SJCRH30 (cell line): ENCODE results near the gene MON1A. TPM values are rescaled to one million over a fixed set of nuclear protein-coding genes. Genes with fewer than 3 reads are reported as not detected.

Source experiments
- DNase-seq, 2 experiments: peaks; one replicate each; pipeline ENCODE4 v3.0.0-alpha.2; 2015 to 2020
- H3K27ac ChIP-seq: fragments of 250-450 bp; sonication (Bioruptor Pico); 2 replicates; pipeline ENCODE4 v1.5.1; 2020; ENCODE audit warnings: mild to moderate bottlenecking, moderate library complexity
- H3K27me3 ChIP-seq: fragments of 250-450 bp; sonication (Bioruptor Pico); 2 replicates; pipeline ENCODE4 v1.5.1; 2020; ENCODE audit warnings: mild to moderate bottlenecking, moderate library complexity
- H3K36me3 ChIP-seq: fragments of 250-450 bp; sonication (Bioruptor Pico); 2 replicates; pipeline ENCODE4 v1.5.1; 2020; ENCODE audit warnings: mild to moderate bottlenecking, moderate library complexity
- H3K4me1 ChIP-seq: fragments of 250-450 bp; sonication (Bioruptor Pico); 2 replicates; pipeline ENCODE4 v1.5.1; 2020; ENCODE audit warnings: mild to moderate bottlenecking, moderate library complexity
- H3K4me3 ChIP-seq: fragments of 250-450 bp; sonication (Bioruptor Pico); 2 replicates; pipeline ENCODE4 v1.5.1; 2020; ENCODE audit warnings: mild to moderate bottlenecking, moderate library complexity
- H3K9me3 ChIP-seq: fragments of 250-450 bp; sonication (Bioruptor Pico); replicated peaks from 2 replicates; pipeline ENCODE4 v1.5.1; 2020; ENCODE audit warnings: mild to moderate bottlenecking, moderate library complexity
- total RNA-seq: library from RNA; depleted of rRNA; stranded (reverse); fragments of >200 nt; shearing (Covaris generic); gene quantifications from 2 replicates; pipeline ENCODE4 v1.2.3, GENCODE V29; 2014

The MON1A gene
- total RNA-seq, 1 experiment from 2014 or later = 6.1 TPM

GRCh38 chr3:49883998-49884397, 45.6 kb downstream of the MON1A start:
- H3K36me3 ChIP-seq = no peaks in the 10 kb centered on the region
- no peaks in the 10 kb centered on the region for H3K9me3 ChIP-seq
- no peak overlapping the region for H3K4me3 ChIP-seq
- no peak overlapping the region for H3K27ac ChIP-seq
- DNase-seq = no peak
- no peaks in the 10 kb centered on the region for H3K27me3 ChIP-seq
- H3K4me1 ChIP-seq = peaks cover 4% of the 10 kb centered on the region; the same call in 1 of the 2 replicates

DNA sequence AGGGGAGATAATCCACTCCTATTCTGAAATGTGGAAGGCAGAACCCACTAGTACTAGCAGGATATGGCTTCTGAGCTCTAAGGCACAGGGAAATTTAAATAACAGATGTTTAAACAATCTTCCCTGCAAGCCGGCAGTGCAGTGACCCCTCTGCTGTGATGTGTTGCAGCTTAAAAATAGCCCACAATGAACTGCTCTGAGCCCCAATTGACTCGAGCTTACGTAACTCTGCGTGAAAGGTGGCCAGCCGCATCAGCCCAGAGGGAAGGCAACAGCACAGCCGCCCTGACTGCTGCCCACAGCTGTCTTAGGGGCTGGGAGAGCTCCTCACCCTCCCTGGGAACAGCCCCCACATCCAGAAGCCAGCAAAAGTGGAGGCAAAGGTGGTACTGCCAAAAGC, 47.4 kb downstream of the MON1A start:
- DNase-seq = peak; percentile 50 to 57
- H3K4me1 ChIP-seq = peaks cover 3% of the 10 kb centered on the region; the same call in 1 of the 2 replicates
- no peaks in the 10 kb centered on the region for H3K36me3 ChIP-seq
- no peaks in the 10 kb centered on the region for H3K9me3 ChIP-seq
- H3K27me3 ChIP-seq = no peaks in the 10 kb centered on the region
- no peak overlapping the region for H3K27ac ChIP-seq
- no peak overlapping the region for H3K4me3 ChIP-seq

DNA sequence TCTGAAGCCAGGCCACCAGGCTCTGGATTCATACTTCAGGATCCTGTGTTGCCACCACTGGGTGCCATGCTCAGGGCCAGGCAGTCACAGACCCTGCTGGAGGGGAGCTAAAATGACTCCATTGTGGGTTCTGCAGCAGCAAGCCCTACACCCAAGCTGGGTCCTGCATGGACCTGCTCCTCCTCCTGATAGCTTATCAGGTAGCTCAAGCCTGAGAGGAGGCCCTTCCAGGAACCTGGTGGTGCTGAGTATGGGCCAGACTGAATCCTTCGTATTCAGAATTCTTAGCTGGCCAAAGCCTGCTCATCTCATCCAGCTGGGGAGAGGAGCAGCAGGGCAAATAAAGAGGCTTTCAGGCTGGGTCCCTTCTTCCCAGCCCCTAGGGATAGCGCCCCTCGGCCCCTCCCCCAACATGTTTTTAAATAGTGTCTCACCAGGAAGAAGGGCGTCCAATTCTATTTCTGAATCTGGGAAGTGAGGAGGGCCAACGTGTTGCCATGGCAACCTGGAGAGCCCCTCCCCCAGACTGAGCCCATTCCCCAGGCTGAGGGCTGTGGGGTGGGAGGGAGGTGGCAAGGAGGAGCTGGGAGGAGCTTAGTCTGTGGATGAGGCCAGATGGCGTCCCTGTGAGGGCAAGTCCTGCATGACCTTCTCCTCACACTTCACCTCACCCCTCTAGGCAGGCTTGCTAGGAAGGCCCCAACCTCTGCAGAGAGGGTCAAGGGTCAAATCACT, 48.9 kb downstream of the MON1A start:
- Histone ChIP-seq H3K27me3 (no peaks in the 10 kb centered on the region), H3K9me3 (no peaks in the 10 kb centered on the region), H3K27ac (no peak overlapping the region), H3K4me1 (peaks cover 3% of the 10 kb centered on the region; the same call in 1 of the 2 replicates), H3K4me3 (no peak overlapping the region), H3K36me3 (no peaks in the 10 kb centered on the region)
- DNase-seq = no peak

- Histone ChIP-seq H3K27ac (no peak overlapping the region), H3K27me3 (no peaks in the 10 kb centered on the region), H3K4me3 (no peak overlapping the region), H3K4me1 (peaks cover 3% of the 10 kb centered on the region; the same call in 1 of the 2 replicates), H3K9me3 (no peaks in the 10 kb centered on the region), H3K36me3 (no peaks in the 10 kb centered on the region)
- DNase-seq = no peak
Observed at GRCh38 chr3:49879721-49880120, 49.9 kb downstream of the MON1A start.

- Histone ChIP-seq H3K9me3 (no peaks in the 10 kb centered on the region), H3K4me3 (no peak overlapping the region), H3K36me3 (no peaks in the 10 kb centered on the region), H3K27me3 (no peaks in the 10 kb centered on the region), H3K27ac (no peak overlapping the region), H3K4me1 (peaks cover 3% of the 10 kb centered on the region; the same call in 1 of the 2 replicates)
- DNase-seq = no peak
Observed at GRCh38 chr3:49878686-49879085, 50.9 kb downstream of the MON1A start.

DNA sequence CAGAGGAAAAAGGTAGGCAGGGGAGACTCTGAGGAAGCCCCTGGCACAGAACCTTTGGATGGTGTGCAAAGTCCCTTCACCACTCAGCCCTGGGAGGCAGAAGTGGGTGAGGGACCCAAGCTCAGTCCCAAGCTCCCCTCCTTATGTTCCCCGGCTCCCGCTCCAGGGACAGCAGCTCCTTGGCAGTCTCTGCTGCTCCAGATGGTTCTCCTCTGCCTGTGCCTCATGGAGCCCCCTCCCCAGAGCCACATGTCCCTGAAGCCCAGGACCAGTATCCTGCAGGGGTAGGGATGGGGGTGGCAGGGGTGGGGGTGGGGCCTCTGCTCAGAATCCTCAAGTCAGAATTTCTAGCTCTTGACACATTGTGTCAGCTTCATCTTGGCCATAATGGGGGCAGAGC, 51.9 kb downstream of the MON1A start:
- Histone ChIP-seq H3K27ac (no peak overlapping the region), H3K4me3 (no peak overlapping the region)

DNA sequence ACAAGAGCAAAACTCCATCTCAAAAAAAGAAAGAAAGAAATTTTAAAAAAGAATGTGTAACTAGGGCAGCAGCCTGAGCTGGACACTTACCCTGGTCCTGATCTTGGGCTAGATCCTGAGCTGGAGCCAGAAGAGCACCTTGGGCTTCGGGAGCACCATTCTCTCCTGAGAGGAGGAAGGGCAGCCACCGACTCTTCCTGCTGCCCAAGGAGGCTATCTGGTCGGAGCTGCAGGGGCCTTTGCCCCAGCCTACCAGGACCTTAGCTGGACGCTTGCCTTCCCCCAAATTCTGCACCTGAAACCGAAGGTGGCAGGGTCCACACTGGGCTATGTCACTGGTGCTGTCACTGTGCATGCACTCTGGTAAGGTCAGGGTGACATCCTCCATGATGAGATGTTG, 53.0 kb downstream of the MON1A start:
- no peaks in the 10 kb centered on the region for H3K4me1 ChIP-seq
- no peaks in the 10 kb centered on the region for H3K36me3 ChIP-seq
- no peak for DNase-seq
- no peak overlapping the region for H3K27ac ChIP-seq
- H3K4me3 ChIP-seq = no peak overlapping the region
- H3K27me3 ChIP-seq = no peaks in the 10 kb centered on the region
- H3K9me3 ChIP-seq = no peaks in the 10 kb centered on the region

More for the DNA sequence above, 51.9 kb downstream of the MON1A start:
- DNase-seq = no peak
- Histone ChIP-seq H3K36me3 (no peaks in the 10 kb centered on the region), H3K9me3 (no peaks in the 10 kb centered on the region), H3K4me1 (peaks cover 3% of the 10 kb centered on the region; the same call in 1 of the 2 replicates), H3K27me3 (no peaks in the 10 kb centered on the region)

DNA sequence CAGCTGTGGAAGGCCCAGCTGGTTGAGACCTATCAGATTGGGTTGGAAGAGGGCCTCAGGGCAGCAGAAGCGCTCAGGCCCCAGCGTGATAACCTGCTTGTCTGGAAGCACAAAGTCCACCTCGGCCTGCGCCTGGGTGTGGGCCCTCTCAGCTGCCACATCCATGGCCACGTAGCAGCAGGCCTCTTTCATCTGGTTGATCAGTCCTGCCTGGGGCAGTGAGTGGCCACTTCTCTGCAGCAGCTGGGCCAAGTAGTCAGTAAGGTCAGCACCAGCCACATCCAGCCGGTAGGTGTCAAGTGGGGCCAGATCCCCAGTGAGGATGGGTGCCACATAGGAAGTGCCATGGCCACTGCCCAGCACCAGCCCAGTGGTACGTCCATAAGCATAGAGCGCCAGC, 56.0 kb downstream of the MON1A start:
- H3K27me3 ChIP-seq = no peaks in the 10 kb centered on the region
- DNase-seq = no peak

GRCh38 chr3:49872801-49873281, 56.8 kb downstream of the MON1A start:
- Histone ChIP-seq H3K27me3 (no peaks in the 10 kb centered on the region), H3K27ac (no peak overlapping the region), H3K36me3 (no peaks in the 10 kb centered on the region), H3K9me3 (no peaks in the 10 kb centered on the region), H3K4me3 (no peak overlapping the region), H3K4me1 (no peaks in the 10 kb centered on the region)
- no peak for DNase-seq

More for the DNA sequence above, 56.0 kb downstream of the MON1A start:
- H3K36me3 ChIP-seq = no peaks in the 10 kb centered on the region
- no peak overlapping the region for H3K27ac ChIP-seq
- H3K9me3 ChIP-seq = no peaks in the 10 kb centered on the region
- H3K4me1 ChIP-seq = no peaks in the 10 kb centered on the region
- H3K4me3 ChIP-seq = no peak overlapping the region

DNA sequence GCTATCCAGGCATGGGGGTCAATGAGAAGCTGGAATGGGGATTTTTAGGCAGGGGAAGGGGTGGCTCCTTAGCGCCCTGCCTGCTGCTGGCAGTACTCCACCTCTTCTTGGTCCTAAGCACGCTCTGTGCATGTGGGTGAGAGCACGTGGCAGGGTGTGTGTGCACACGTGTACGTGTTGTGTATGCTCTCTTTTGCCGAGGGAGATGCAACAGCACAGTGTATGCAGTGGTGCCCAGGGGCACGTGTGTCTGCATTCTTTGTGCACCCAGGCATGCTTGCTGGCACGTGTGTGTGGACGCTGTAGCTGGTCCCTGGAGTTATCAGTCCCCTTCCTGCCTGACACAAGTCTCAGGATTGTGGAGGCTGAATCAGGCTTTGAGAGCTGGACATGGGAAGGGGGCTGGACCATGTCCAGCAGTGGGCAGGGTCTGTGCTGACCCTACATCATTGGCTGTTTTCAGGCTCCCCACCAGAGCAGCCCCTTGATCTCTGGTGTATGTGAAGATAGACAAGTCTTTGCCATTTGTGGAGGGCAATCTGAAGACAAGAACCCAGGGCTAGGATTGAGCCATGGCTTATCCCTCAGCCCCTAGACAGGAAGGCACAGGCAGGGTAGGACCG, 58.0 kb downstream of the MON1A start:
- H3K9me3 ChIP-seq = no peaks in the 10 kb centered on the region
- no peak for DNase-seq
- H3K27me3 ChIP-seq = no peaks in the 10 kb centered on the region
- H3K27ac ChIP-seq = no peak overlapping the region
- H3K4me1 ChIP-seq = no peaks in the 10 kb centered on the region
- no peak overlapping the region for H3K4me3 ChIP-seq
- H3K36me3 ChIP-seq = no peaks in the 10 kb centered on the region

GRCh38 chr3:49869525-49870126, 60.0 kb downstream of the MON1A start, which contains the start of gene CAMKV:
TSS of gene CAMKV (minus strand) at chr3:49869906. CDS start at chr3:49862388, 7,518 bp downstream.
- H3K27ac ChIP-seq = no peak within 1 kb of the TSS

GRCh38 chr3:49868862-49869466, 60.6 kb downstream of the MON1A start:
- no peaks in the 10 kb centered on the region for H3K4me1 ChIP-seq
- H3K9me3 ChIP-seq = no peaks in the 10 kb centered on the region
- H3K4me3 ChIP-seq = no peak overlapping the region
- no peaks in the 10 kb centered on the region for H3K36me3 ChIP-seq
- DNase-seq = no peak
- no peak overlapping the region for H3K27ac ChIP-seq
- H3K27me3 ChIP-seq = peaks cover 3% of the 10 kb centered on the region; the same call in 1 of the 2 replicates

More at GRCh38 chr3:49869525-49870126, 60.0 kb downstream of the MON1A start, which contains the start of gene CAMKV:
- H3K9me3 ChIP-seq = no peaks in the 10 kb centered on the region
- H3K4me3 ChIP-seq = no peak within 1 kb of the TSS
- DNase-seq = no peak
- H3K27me3 ChIP-seq = peaks cover 3% of the 10 kb centered on the region; the same call in 1 of the 2 replicates
- H3K36me3 ChIP-seq = no peaks in the 10 kb centered on the region
- H3K4me1 ChIP-seq = no peaks in the 10 kb centered on the region

- no peaks in the 10 kb centered on the region for H3K4me1 ChIP-seq
- H3K27ac ChIP-seq = no peak overlapping the region
- peak; percentile 54 to 67 for DNase-seq
- no peak overlapping the region for H3K4me3 ChIP-seq
- H3K36me3 ChIP-seq = no peaks in the 10 kb centered on the region
- H3K27me3 ChIP-seq = peaks cover 3% of the 10 kb centered on the region; the same call in 1 of the 2 replicates
- H3K9me3 ChIP-seq = no peaks in the 10 kb centered on the region
Observed at GRCh38 chr3:49867871-49868321, 61.7 kb downstream of the MON1A start.

DNA sequence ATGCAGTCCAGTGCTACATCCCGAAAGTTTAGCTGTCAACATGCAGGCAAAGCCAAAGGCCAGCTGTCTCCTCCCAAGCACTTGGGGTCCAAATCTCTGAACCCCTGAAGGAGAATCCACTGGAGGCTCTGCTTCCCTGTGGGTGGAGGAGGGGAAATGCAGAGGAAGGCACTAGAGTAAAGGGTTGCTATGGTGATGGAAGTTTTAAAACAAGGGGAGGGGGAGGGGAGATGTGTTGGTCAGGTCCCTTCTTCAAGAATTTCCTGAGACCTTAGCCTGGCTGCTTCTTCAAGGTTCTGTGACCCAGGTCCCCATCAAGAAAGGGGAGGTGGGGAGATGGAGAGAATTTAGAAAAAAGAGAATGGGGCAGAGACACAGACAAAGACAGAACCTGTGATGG, 62.2 kb downstream of the MON1A start:
- Histone ChIP-seq H3K4me1 (no peaks in the 10 kb centered on the region), H3K4me3 (no peak overlapping the region), H3K9me3 (no peaks in the 10 kb centered on the region), H3K27ac (no peak overlapping the region), H3K27me3 (peaks cover 3% of the 10 kb centered on the region; the same call in 1 of the 2 replicates), H3K36me3 (no peaks in the 10 kb centered on the region)
- no peak for DNase-seq
